ENCODE results near the gene GPR55. TPM values are rescaled to one million over a fixed set of nuclear protein-coding genes. Genes with fewer than 3 reads are reported as not detected.

Gene GPR55
- total RNA-seq, 1 donor from 2014 or later: not detected

DNA sequence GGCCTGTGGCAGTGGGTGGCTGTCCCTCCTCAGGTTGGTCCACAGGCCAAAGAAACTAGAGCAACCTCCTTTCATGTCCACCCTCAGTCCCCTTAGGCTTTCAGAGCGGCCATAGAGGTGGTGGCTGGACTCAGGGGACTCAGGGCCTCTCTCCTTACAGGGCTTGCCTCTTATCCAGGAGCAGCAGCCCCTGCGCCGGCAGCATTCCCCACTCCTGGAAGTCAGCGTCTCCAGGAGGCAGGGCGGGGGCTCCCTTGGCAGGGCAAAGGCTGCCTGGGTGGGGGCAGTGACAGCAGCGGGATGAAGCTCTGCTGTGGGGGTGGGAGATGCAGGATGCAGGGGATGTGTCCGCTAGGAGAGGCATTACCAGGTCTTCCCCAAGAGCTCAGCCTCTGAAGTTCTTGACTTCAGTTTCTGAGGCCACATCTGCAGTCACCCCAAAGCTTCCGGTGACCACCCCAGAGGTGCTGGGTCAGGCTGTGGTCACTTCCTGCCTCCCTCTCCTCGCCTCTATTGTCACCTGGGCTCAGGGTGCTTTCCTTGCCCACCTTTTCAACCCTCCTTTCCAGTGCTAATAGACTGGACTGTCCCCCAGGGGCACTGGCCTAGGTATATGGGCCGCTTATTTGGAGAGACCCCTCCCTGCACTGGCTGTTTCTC is 8.6 kb upstream of the GPR55 start:
- TF ChIP-seq, protein P1, sequence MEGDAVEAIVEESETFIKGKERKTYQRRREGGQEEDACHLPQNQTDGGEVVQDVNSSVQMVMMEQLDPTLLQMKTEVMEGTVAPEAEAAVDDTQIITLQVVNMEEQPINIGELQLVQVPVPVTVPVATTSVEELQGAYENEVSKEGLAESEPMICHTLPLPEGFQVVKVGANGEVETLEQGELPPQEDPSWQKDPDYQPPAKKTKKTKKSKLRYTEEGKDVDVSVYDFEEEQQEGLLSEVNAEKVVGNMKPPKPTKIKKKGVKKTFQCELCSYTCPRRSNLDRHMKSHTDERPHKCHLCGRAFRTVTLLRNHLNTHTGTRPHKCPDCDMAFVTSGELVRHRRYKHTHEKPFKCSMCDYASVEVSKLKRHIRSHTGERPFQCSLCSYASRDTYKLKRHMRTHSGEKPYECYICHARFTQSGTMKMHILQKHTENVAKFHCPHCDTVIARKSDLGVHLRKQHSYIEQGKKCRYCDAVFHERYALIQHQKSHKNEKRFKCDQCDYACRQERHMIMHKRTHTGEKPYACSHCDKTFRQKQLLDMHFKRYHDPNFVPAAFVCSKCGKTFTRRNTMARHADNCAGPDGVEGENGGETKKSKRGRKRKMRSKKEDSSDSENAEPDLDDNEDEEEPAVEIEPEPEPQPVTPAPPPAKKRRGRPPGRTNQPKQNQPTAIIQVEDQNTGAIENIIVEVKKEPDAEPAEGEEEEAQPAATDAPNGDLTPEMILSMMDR (conservative IDR thresholded peaks at IDR 0.05; ENCODE audit: low read depth, low read length): no peak
- no peak overlapping the region for H3K4me3 ChIP-seq (ENCODE audit: low read depth, low read length)
- DNase-seq (ENCODE audit: low read depth): no peak

DNA sequence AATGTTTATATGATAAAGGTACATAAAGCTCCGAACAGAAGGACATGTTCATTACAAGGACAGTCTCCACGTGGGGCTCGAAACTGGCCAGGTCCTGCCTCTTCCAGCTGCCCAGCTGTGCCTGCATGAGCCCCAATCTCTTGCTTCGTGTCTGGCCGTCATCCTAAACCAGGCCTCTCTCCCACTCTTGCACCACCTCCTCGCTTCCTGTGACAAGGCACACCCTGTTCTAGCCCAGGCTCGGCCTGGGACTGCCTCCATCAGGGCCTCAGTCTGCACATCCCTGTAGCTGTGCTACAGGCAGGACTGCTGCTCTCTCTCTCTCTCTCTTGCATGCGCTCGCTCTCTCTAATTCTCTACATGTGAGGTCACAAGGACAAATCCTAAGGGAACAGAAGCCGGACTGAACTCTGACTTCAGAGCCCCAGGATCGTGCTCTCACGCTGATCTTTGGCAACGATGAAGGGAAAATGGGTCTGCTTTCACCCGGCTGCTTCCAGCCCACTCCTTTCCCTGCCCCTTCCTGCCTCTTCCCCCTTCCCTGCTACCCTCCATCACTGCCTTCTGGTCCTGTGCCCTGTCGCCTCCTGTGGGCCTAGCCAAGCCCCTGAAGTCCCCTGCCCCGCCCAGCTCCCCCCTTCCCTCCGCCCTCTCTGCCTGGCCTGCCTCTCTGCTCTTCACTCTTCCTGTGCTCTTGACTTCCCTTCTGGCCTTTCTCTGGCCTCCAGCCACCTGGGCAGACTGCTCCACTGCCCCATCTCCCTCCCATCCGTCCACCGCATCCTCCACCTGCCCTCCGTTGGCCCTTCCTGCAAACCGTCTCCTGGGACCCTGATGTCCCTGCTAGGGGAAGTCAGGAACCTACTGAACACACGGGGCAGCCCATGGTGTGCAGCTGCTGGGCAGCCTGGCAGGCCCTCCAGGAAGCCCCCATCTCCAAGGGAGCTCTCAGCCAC is 7.8 kb upstream of the GPR55 start:
- H3K4me3 ChIP-seq (ENCODE audit: low read depth, low read length): no peak overlapping the region
- DNase-seq (ENCODE audit: low read depth): no peak
- TF ChIP-seq, protein P1 (conservative IDR thresholded peaks at IDR 0.05; ENCODE audit: low read depth, low read length): no peak

DNA sequence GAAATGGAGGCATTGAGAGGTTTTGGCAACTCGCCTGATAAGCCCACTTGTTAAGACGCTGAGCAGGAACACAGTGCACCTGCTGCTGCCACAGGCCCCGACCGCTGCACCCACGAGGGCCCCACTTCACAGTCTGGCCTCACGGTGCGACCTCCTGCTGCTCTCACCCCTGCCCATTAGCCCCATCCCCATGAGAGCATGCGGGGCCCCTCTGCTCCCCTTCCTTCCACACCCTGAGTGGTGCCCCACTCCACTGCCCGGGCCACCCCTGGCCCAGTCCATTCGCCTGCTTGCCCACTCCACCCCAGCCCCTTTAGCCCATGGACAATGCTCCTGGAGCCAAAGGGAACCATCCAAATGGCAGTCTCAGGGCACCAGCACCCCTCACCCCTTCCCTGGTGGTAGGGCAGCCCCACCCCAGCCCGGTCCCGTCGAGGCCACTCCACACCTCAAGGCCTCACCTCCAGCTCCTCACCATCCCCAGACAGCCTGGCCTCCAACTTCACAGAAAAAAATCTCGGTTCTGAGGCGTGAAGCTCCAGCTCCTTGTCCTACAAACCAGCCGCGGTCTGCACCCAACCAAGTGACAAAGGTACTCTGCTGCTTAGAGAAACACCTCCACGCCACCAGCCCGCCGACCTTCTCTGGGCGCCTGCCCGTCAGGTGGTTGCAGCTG is 6.7 kb upstream of the GPR55 start:
- TF ChIP-seq, protein P1 (conservative IDR thresholded peaks at IDR 0.05; ENCODE audit: low read depth, low read length): no peak
- H3K4me3 ChIP-seq (ENCODE audit: low read depth, low read length): no peak overlapping the region
- DNase-seq (ENCODE audit: low read depth): no peak

DNA sequence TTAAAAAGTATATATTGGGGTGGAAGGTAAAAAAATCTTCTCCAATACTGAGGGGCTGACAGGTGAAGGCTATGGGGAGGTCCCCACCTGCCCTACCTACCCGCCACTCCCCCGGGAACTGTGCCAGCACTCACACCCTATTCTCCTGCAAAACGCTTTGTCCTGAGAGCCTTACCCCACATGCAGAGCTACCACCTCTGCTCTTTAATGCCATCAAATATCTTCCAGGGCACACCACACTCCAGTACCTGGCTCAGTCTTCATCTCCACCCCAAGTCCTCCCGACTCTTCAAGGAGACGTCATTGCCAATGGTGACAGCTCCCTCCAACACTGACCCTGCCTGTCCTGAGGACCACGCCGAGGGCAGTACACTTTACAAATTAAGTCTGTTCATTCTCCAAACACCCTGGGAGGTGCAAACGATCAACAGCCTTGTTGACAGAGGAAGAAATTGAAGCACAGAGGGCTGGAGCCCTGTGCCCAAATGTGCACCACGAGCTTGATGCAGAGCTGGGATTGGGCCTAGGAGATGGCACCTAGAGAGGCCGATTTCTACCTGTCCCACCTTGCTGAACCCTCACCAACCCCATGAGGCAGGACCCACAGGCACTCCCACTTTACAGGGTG is 6.0 kb upstream of the GPR55 start:
- DNase-seq (ENCODE audit: low read depth): no peak
- no peak overlapping the region for H3K4me3 ChIP-seq (ENCODE audit: low read depth, low read length)
- TF ChIP-seq, protein P1 (conservative IDR thresholded peaks at IDR 0.05; ENCODE audit: low read depth, low read length): no peak

DNA sequence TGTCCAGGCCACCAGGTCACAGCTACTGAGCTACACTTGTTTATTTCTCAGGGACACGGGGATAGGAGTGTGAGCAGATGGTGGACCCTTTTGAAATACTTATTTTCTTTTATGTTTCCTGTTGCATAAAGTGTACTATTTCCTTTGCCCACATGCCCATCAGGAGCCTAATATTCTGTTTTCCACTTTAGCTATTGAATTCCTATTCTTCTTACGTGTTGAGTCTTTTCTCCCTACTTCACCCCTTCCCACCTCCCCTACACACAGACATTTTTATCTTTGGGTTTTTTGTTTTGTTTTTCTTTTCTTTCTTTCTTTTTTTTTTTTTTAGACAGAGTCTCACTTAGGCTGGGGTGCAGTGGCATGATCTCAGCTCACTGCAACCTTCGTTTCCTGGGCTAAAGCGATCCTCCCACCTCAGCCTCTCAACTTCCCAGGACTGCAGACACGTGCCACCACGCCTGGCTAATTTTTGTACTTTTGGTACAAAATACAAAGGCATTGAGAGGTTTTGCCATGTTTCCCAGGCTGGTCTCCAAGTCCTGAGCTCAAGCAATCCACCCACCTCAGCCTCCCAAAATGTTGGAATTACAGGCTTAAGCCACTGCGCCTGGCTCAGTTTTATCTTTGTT is 5.2 kb upstream of the GPR55 start:
- TF ChIP-seq, protein P1 (conservative IDR thresholded peaks at IDR 0.05; ENCODE audit: low read depth, low read length): no peak
- H3K4me3 ChIP-seq (ENCODE audit: low read depth, low read length): no peak overlapping the region
- no peak for DNase-seq (ENCODE audit: low read depth)
